GM18951 (cell line): Measurements from ENCODE around the gene KATNBL1.

ENCODE experiments used
- POLR2A ChIP-seq: IDR thresholded peaks from 4 replicates; pipeline ENCODE4 v1.6.1; 2011; ENCODE audit warnings: mild to moderate bottlenecking; ENCODE audit not compliant: insufficient read length, insufficient read depth; ENCODE audit errors: extremely low read depth
- in situ Hi-C: fragments of 300-500 bp; cut with MboI; formaldehyde crosslinking; loops from one replicate; pipeline ENCODE4 v1.12.0; 2022; ENCODE audit warnings: low sequenced_read_pairs, mixed read lengths, inconsistent platforms; ENCODE audit not compliant: unreplicated experiment

KATNBL1 gene, protein sequence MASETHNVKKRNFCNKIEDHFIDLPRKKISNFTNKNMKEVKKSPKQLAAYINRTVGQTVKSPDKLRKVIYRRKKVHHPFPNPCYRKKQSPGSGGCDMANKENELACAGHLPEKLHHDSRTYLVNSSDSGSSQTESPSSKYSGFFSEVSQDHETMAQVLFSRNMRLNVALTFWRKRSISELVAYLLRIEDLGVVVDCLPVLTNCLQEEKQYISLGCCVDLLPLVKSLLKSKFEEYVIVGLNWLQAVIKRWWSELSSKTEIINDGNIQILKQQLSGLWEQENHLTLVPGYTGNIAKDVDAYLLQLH

DNA sequence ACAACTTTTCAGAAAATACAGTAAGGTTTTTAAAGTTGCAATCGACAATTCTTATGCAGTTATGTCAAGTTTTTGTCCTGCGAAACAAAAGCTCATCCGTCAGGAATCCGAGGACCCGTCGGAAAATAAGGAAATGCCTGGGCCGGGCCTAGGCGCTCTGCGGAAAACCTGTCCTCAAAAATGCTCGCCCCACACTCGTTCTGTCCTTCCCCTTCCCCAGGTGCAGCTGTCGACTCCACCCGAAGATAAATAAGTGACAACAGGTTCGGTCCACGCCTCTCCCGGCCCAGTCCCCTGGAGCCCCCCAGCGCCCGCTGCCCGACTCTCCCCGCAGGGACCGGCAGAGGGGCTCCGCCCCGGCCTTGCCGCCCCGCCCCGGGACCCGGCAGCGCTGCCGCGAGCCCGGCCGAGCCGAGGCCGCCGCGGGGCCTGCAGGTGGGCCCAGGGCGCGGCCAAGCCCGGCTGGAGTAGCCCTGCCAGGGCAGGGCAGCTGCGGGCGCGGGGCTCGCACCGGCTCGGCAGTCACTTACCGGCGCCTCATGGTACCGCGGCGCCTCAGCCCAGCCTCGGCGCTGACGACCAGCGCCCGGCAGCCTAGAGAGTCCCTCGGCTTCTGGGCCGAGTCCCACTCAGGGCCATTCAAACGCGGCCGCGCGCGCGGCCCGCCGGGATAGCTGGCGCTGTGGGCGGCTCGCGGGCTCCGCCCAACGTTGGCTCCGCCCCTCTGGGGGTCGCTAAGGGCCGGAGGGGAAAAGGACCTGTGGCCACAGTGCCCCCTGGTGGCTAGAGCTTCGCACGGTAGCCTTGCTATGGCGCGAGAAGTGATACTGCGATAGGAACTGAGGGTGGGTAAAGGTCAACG, at the start of gene KATNBL1:
Gene KATNBL1 (minus strand): TSS at position 676 of the 862 bp plus-strand sequence. CDS start 46,420 bp downstream, outside the sequence.
- in situ Hi-C loops: loop anchor here (10.0 kb wide), 1 partner anchor 105 kb away; the partner anchor contains the start of genes EMC7 and PGBD4
- TF ChIP-seq POLR2A: peak; percentile 96

DNA sequence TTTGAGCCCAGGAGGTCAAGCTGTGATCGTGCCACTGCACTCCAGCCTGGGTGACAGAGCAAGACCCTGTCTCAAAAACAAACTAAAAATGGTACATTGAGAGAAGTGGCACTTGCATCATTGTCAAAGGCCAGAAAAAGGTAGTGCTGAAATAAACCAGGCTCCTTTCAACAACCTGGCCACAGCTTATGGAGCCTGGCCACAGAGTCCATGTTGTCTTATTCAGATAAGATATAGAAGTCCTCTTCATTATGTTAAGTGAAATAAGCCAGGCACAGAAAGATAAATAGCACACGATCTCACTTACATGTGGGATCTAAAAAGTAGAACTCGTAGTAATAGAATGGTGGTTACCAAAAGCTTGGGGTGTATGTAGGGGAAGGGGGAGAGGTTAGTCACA, 49.7 kb upstream of the KATNBL1 start:
- no peak for TF ChIP-seq POLR2A
- in situ Hi-C loops: no loop called here

DNA sequence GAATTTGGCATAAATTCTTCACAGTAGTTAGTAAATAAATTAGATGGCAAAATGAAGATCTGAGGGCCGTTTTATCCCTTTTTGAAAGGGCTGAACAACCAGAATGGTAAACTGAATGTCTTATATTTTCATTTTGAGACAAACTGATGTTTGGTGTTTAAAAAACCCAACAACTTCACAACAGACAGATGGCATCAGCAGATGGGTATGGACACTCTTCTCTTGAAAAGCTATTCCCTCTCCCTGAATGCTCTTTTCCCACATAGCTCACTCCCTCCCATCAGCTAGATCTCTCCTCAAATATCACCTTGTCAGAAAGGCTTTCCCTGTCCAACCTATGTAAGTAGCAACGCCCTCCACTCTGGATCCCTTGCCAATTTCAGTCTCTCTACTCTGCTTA, 48.3 kb upstream of the KATNBL1 start:
- TF ChIP-seq POLR2A: no peak
- in situ Hi-C loops: no loop called here

GRCh38 chr15:34252545-34252944, 42.6 kb upstream of the KATNBL1 start:
- no peak for TF ChIP-seq POLR2A
- in situ Hi-C loops: no loop called here

GRCh38 chr15:34248190-34248589, 38.3 kb upstream of the KATNBL1 start:
- in situ Hi-C loops: loop anchor here (25.0 kb wide), 1 partner anchor 339 kb away; the partner anchor contains the start of gene GOLGA8B
- TF ChIP-seq POLR2A: no peak

DNA sequence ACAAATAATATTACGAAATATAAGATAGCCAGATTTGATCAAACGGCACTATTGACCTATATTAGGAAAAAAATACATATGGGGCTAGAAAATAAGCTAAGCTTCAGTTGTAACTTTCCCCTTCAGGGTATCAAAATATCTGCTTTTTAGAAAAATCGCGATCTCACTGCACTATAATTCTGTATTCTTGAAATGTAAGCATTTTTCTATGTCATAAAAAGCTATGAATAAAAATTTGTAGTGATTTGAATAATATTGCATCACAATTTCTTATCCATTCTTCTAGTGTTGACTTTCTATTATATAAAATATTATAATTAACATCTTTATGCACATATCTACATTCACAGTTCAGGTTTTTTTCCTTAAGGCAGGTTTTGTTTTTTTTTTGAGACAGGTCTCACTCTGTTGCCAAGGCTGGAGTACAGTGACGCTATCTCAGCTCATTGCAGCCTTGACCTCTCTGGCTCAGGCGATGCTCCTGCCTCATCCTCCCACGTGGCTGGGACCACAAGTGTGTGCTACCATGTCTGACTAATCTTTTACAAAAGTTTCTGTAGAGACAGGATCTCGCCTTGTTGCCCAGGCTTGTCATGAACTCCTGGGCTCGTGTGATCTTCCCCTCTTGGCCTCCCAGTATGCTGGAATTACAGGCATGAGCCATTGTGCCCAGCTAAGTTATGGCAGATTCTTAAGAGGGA, 36.5 kb upstream of the KATNBL1 start:
- in situ Hi-C loops: loop anchor here (25.0 kb wide), 1 partner anchor 341 kb away; the partner anchor contains the start of gene GOLGA8B

GRCh38 chr15:34243226-34243625, 33.3 kb upstream of the KATNBL1 start:
- in situ Hi-C loops: loop anchor here (25.0 kb wide), 1 partner anchor 344 kb away; the partner anchor contains the start of gene GOLGA8B
- no peak for TF ChIP-seq POLR2A

More for the DNA sequence above, 36.5 kb upstream of the KATNBL1 start:
- TF ChIP-seq POLR2A: no peak

GRCh38 chr15:34242331-34242710, 32.4 kb upstream of the KATNBL1 start:
- TF ChIP-seq POLR2A: no peak
- in situ Hi-C loops: loop anchor here (25.0 kb wide), 1 partner anchor 345 kb away; the partner anchor contains the start of gene GOLGA8B

- in situ Hi-C loops: loop anchor here (25.0 kb wide), 1 partner anchor 346 kb away; the partner anchor contains the start of gene GOLGA8B
- no peak for TF ChIP-seq POLR2A
Measured at GRCh38 chr15:34241376-34242330, 31.8 kb upstream of the KATNBL1 start.

DNA sequence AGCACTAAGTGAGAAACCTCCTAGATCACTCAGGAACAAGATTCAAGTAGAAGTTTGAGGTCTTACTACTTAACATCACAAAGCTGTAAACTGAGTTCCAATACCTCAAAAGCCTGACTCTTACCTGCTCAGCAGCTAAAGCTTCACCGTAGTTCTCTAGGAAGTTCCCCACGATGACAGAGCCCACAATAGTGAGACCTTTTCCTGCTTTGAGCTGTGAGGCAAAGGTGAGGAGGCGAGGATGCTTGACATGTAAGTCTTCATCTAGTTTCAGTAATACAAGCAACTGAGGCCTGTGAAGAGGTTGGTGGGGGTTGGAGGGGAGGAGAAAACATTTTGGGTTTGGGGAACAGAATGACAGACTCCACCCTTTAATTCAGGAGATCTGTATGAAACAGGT, 30.6 kb upstream of the KATNBL1 start:
- TF ChIP-seq POLR2A: no peak
- in situ Hi-C loops: loop anchor here (25.0 kb wide), 1 partner anchor 347 kb away; the partner anchor contains the start of gene GOLGA8B

DNA sequence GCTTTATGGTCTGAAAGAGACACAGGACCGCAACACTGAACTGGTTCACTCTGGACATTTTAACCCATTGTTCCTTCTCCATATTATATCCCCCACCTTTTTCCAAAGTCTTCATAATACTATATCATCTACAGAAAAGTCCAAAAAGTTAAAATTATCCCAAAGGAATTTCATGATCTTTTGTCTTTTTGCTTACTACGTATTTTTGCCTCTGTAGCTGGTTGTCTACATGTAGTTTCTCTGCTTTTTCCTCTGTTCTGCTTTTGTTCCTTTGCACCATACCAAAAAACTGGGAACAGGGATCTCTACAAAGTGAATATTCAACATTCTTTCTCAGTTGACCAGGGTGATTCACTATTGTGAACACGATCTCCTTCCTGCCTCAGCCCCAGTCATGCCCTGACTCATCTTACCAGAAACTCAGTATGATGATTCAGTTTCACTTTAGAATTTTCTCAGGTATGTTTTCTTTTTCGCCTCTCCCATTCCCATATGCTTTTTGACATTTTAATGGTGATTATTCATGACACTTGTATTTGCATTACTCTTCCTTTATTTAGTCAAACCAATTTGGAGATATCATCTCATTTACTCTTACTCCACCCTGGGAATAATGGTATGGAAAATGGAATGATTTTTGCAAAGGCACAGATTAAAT, 29.4 kb upstream of the KATNBL1 start:
- no peak for TF ChIP-seq POLR2A
- in situ Hi-C loops: loop anchor here (25.0 kb wide), 1 partner anchor 348 kb away; the partner anchor contains the start of gene GOLGA8B
